ENCODE results near the gene SIMC1. TPM values are rescaled to one million over a fixed set of nuclear protein-coding genes. Genes with fewer than 3 reads are reported as not detected.
A peak's percentile ranks its signal among the peaks of the same experiment; 100 is the strongest.

Gene SIMC1
- total and polyA plus RNA-seq, 2 donors (not counting 1 experiment from before 2014, with no cell fraction given), result 4.6 to 7.9 TPM

GRCh38 chr5:176386491-176386890, 148.3 kb downstream of the SIMC1 start:
- peaks cover 12% of the 10 kb centered on the region for H3K4me1 ChIP-seq (ENCODE audit: control insufficient read depth, extremely low read depth, insufficient read depth, low read length)
- H3K9ac ChIP-seq (ENCODE audit: insufficient read depth, low read length), result no peak overlapping the region
- peaks cover 16% of the 10 kb centered on the region for H3K36me3 ChIP-seq (ENCODE audit: control insufficient read depth, insufficient read depth, low read length)
- peak overlapping the region; percentile 86 for H3K4me2 ChIP-seq (ENCODE audit: extremely low read depth, insufficient read depth, low read length)
- no peak for TF ChIP-seq CTCF (conservative IDR thresholded peaks at IDR 0.05 in 1 of 2, IDR thresholded peaks at IDR 0.05 in 1 of 2; ENCODE audit: low read depth in 1 of 2, low read length in 2 of 2)
- no peak for TF ChIP-seq EZH2 (IDR thresholded peaks at IDR 0.05; ENCODE audit: low read length, missing control alignments)
- no peaks in the 10 kb centered on the region for H3K9me3 ChIP-seq (ENCODE audit: control insufficient read depth, insufficient read depth, low read depth, low read length)
- H3K79me2 ChIP-seq (ENCODE audit: control insufficient read depth, insufficient read depth, low read length), result peaks cover 31% of the 10 kb centered on the region
- no peaks in the 10 kb centered on the region for H3K27me3 ChIP-seq (ENCODE audit: control insufficient read depth, insufficient read depth, low read length)
- H4K20me1 ChIP-seq (ENCODE audit: control insufficient read depth, extremely low read depth, insufficient read depth, low read length), result no peaks in the 10 kb centered on the region
- no peak for DNase-seq (ENCODE audit: low read depth in 2 of 2)
- H2AFZ ChIP-seq (ENCODE audit: low read length), result no peak overlapping the region
- peak overlapping the region in 2 of 4 experiments; percentile 91 to 92 for H3K4me3 ChIP-seq (replicated peaks in 1 of 4; ENCODE audit: control extremely low read depth in 1 of 4, insufficient read depth in 1 of 4, low read depth in 3 of 4, low read length in 4 of 4)
- no peak overlapping the region for H3K27ac ChIP-seq (ENCODE audit: insufficient read depth, low read length)

- Histone ChIP-seq H3K27ac (ENCODE audit: insufficient read depth, low read length) (peak overlapping the region; percentile 95), H4K20me1 (ENCODE audit: control insufficient read depth, extremely low read depth, insufficient read depth, low read length) (no peaks in the 10 kb centered on the region), H3K27me3 (ENCODE audit: control insufficient read depth, insufficient read depth, low read length) (no peaks in the 10 kb centered on the region), H3K4me2 (ENCODE audit: extremely low read depth, insufficient read depth, low read length) (peak overlapping the region; percentile 86), H3K9ac (ENCODE audit: insufficient read depth, low read length) (peak overlapping the region; percentile 63), H3K36me3 (ENCODE audit: control insufficient read depth, insufficient read depth, low read length) (peaks cover 17% of the 10 kb centered on the region), H3K4me1 (ENCODE audit: control insufficient read depth, extremely low read depth, insufficient read depth, low read length) (peaks cover 12% of the 10 kb centered on the region), H3K79me2 (ENCODE audit: control insufficient read depth, insufficient read depth, low read length) (peaks cover 31% of the 10 kb centered on the region), H2AFZ (ENCODE audit: low read length) (no peak overlapping the region), H3K4me3 (replicated peaks in 1 of 4; ENCODE audit: control extremely low read depth in 1 of 4, insufficient read depth in 1 of 4, low read depth in 3 of 4, low read length in 4 of 4) (peak overlapping the region; percentile 78 to 92 (median 88)), H3K9me3 (ENCODE audit: control insufficient read depth, insufficient read depth, low read depth, low read length) (no peaks in the 10 kb centered on the region)
- no peak for DNase-seq (ENCODE audit: low read depth in 2 of 2)
- TF ChIP-seq CTCF (conservative IDR thresholded peaks at IDR 0.05 in 1 of 2, IDR thresholded peaks at IDR 0.05 in 1 of 2; ENCODE audit: low read depth in 1 of 2, low read length in 2 of 2) (no peak), EZH2 (IDR thresholded peaks at IDR 0.05; ENCODE audit: low read length, missing control alignments) (no peak)
Measured at GRCh38 chr5:176387384-176387925, 149.2 kb downstream of the SIMC1 start.

GRCh38 chr5:176388003-176388443, 149.8 kb downstream of the SIMC1 start:
- H3K36me3 ChIP-seq (ENCODE audit: control insufficient read depth, insufficient read depth, low read length), result peaks cover 20% of the 10 kb centered on the region
- H2AFZ ChIP-seq (ENCODE audit: low read length), result peak overlapping the region; percentile 39
- H3K4me1 ChIP-seq (ENCODE audit: control insufficient read depth, extremely low read depth, insufficient read depth, low read length), result peaks cover 12% of the 10 kb centered on the region
- no peaks in the 10 kb centered on the region for H3K27me3 ChIP-seq (ENCODE audit: control insufficient read depth, insufficient read depth, low read length)
- peak overlapping the region; percentile 86 for H3K4me2 ChIP-seq (ENCODE audit: extremely low read depth, insufficient read depth, low read length)
- H3K9me3 ChIP-seq (ENCODE audit: control insufficient read depth, insufficient read depth, low read depth, low read length), result no peaks in the 10 kb centered on the region
- DNase-seq (ENCODE audit: low read depth in 2 of 2), result peak in 1 of 2 donors; percentile 18
- H3K9ac ChIP-seq (ENCODE audit: insufficient read depth, low read length), result peak overlapping the region; percentile 63
- TF ChIP-seq CTCF (conservative IDR thresholded peaks at IDR 0.05 in 1 of 2, IDR thresholded peaks at IDR 0.05 in 1 of 2; ENCODE audit: low read depth in 1 of 2, low read length in 2 of 2) (no peak), EZH2 (IDR thresholded peaks at IDR 0.05; ENCODE audit: low read length, missing control alignments) (no peak)
- H3K27ac ChIP-seq (ENCODE audit: insufficient read depth, low read length), result peak overlapping the region; percentile 95
- H3K4me3 ChIP-seq (replicated peaks in 1 of 4; ENCODE audit: control extremely low read depth in 1 of 4, insufficient read depth in 1 of 4, low read depth in 3 of 4, low read length in 4 of 4), result peak overlapping the region; percentile 78 to 92 (median 88)
- H4K20me1 ChIP-seq (ENCODE audit: control insufficient read depth, extremely low read depth, insufficient read depth, low read length), result no peaks in the 10 kb centered on the region
- peaks cover 31% of the 10 kb centered on the region for H3K79me2 ChIP-seq (ENCODE audit: control insufficient read depth, insufficient read depth, low read length)

All from fibroblast of lung (primary cell).